NCI-H146 treated with DMSO at 0.1 percent for 48 hours (cell line): ENCODE data around the gene CDPF1.
A peak's percentile ranks its signal among the peaks of the same experiment; 100 is the strongest.

Experiments used
- DNase-seq: peaks from one replicate; lab custom pipeline; 2025; ENCODE audit not compliant: unreplicated experiment; lab: John Stamatoyannopoulos, UW

Gene CDPF1

GRCh38 chr22:46250035-46250782, at the start of gene CDPF1:
TSS of gene CDPF1 (minus strand) at chr22:46250293. CDS start at chr22:46248284, 2,009 bp downstream.
- peak; percentile 54 for DNase-seq

- no peak for DNase-seq
These were observed 49.0 kb upstream of the CDPF1 start for GRCh38 chr22:46299101-46299500.

GRCh38 chr22:46297151-46297812, 47.2 kb upstream of the CDPF1 start:
- no peak for DNase-seq

- DNase-seq: peak; percentile 83
These were observed 46.4 kb upstream of the CDPF1 start, which contains the start of gene GTSE1 for GRCh38 chr22:46296257-46297150. TSS of gene GTSE1 (plus strand) at chr22:46296870. CDS start at chr22:46297401, 531 bp downstream.

- no peak for DNase-seq
These were observed 45.3 kb upstream of the CDPF1 start for GRCh38 chr22:46295277-46295971.

GRCh38 chr22:46294784-46295183, 44.7 kb upstream of the CDPF1 start:
- DNase-seq: no peak

- DNase-seq: no peak
These were observed 43.6 kb upstream of the CDPF1 start for GRCh38 chr22:46293577-46294260.

GRCh38 chr22:46292732-46293131, 42.6 kb upstream of the CDPF1 start:
- no peak for DNase-seq

GRCh38 chr22:46292173-46292572, 42.1 kb upstream of the CDPF1 start:
- DNase-seq: no peak

- DNase-seq: peak; percentile 13
These were observed 41.0 kb upstream of the CDPF1 start for GRCh38 chr22:46290843-46291785.

- no peak for DNase-seq
These were observed 40.2 kb upstream of the CDPF1 start for GRCh38 chr22:46290121-46290842.

GRCh38 chr22:46289244-46289891, 39.3 kb upstream of the CDPF1 start:
- no peak for DNase-seq

GRCh38 chr22:46288846-46289243, 38.8 kb upstream of the CDPF1 start:
- no peak for DNase-seq

GRCh38 chr22:46287873-46288751, 38.0 kb upstream of the CDPF1 start:
- DNase-seq: no peak

- DNase-seq: no peak
These were observed 37.1 kb upstream of the CDPF1 start for GRCh38 chr22:46286941-46287872.

- no peak for DNase-seq
These were observed 35.9 kb upstream of the CDPF1 start for GRCh38 chr22:46286006-46286405.
